ENCODE measurements around the gene CLEC11A.

DNA sequence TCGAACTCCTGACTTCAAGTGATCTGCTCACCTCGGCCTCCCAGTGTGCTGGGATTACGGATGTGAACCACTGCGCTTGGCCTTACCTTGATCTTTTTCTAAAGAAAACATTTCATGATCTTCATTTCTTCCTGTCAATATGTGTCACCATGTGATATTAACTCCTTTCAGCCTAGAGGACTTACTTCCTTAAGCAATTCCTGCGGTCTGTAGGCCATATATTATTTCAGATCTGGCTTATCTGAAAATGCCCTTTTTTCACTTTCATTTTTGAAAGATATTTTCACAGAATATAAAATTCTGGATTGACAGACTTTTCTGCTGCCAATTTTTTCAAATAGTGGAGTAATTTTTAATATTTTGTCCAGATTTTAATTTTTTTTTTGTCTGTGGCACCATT, 45.1 kb downstream of the CLEC11A start:
- no peak for TF ChIP-seq CTCF (IDR thresholded peaks at IDR 0.05)
- TF ChIP-seq POLR2A (IDR thresholded peaks at IDR 0.05) = no peak

Data from right lobe of liver (tissue), 4 donors.